ENCODE data around the gene TLE3. TPM values are rescaled to one million over a fixed set of nuclear protein-coding genes. Genes with fewer than 3 reads are reported as not detected.

The TLE3 gene
- total RNA-seq, 1 donor = 196 TPM

- H3K9me3 ChIP-seq (ENCODE audit: low read depth, low read length) = no peaks in the 10 kb centered on the region
- H3K4me1 ChIP-seq (ENCODE audit: insufficient read depth, low read length) = no peaks in the 10 kb centered on the region
- no peak overlapping the region for H3K4me3 ChIP-seq (ENCODE audit: low read length)
- H3K27me3 ChIP-seq (ENCODE audit: insufficient read depth, low read length) = no peaks in the 10 kb centered on the region
Observed at GRCh38 chr15:70058642-70059360, 38.9 kb downstream of the TLE3 start.

- H3K27me3 ChIP-seq (ENCODE audit: insufficient read depth, low read length) = no peaks in the 10 kb centered on the region
- H3K4me1 ChIP-seq (ENCODE audit: insufficient read depth, low read length) = no peaks in the 10 kb centered on the region
Observed at GRCh38 chr15:70057931-70058641, 39.6 kb downstream of the TLE3 start.

GRCh38 chr15:70056091-70056680 is 41.5 kb downstream of the TLE3 start:
- Histone ChIP-seq H3K4me3 (ENCODE audit: low read length) (no peak overlapping the region), H3K9me3 (ENCODE audit: low read depth, low read length) (no peaks in the 10 kb centered on the region), H3K27me3 (ENCODE audit: insufficient read depth, low read length) (no peaks in the 10 kb centered on the region), H3K4me1 (ENCODE audit: insufficient read depth, low read length) (no peaks in the 10 kb centered on the region)

More at GRCh38 chr15:70057931-70058641, 39.6 kb downstream of the TLE3 start:
- no peaks in the 10 kb centered on the region for H3K9me3 ChIP-seq (ENCODE audit: low read depth, low read length)
- no peak overlapping the region for H3K4me3 ChIP-seq (ENCODE audit: low read length)

GRCh38 chr15:70055601-70056051 is 42.1 kb downstream of the TLE3 start:
- H3K4me1 ChIP-seq (ENCODE audit: insufficient read depth, low read length) = no peaks in the 10 kb centered on the region
- H3K27me3 ChIP-seq (ENCODE audit: insufficient read depth, low read length) = no peaks in the 10 kb centered on the region
- H3K9me3 ChIP-seq (ENCODE audit: low read depth, low read length) = no peaks in the 10 kb centered on the region
- no peak overlapping the region for H3K4me3 ChIP-seq (ENCODE audit: low read length)

GRCh38 chr15:70054884-70055387 is 42.8 kb downstream of the TLE3 start:
- no peaks in the 10 kb centered on the region for H3K9me3 ChIP-seq (ENCODE audit: low read depth, low read length)
- H3K4me3 ChIP-seq (ENCODE audit: low read length) = no peak overlapping the region
- H3K4me1 ChIP-seq (ENCODE audit: insufficient read depth, low read length) = no peaks in the 10 kb centered on the region
- no peaks in the 10 kb centered on the region for H3K27me3 ChIP-seq (ENCODE audit: insufficient read depth, low read length)

GRCh38 chr15:70054366-70054765 is 43.4 kb downstream of the TLE3 start:
- Histone ChIP-seq H3K27me3 (ENCODE audit: insufficient read depth, low read length) (no peaks in the 10 kb centered on the region), H3K9me3 (ENCODE audit: low read depth, low read length) (no peaks in the 10 kb centered on the region), H3K4me3 (ENCODE audit: low read length) (no peak overlapping the region)

GRCh38 chr15:70053716-70054229 is 43.9 kb downstream of the TLE3 start:
- Histone ChIP-seq H3K4me1 (ENCODE audit: insufficient read depth, low read length) (no peaks in the 10 kb centered on the region), H3K4me3 (ENCODE audit: low read length) (no peak overlapping the region), H3K9me3 (ENCODE audit: low read depth, low read length) (no peaks in the 10 kb centered on the region), H3K27me3 (ENCODE audit: insufficient read depth, low read length) (no peaks in the 10 kb centered on the region)

More at GRCh38 chr15:70054366-70054765, 43.4 kb downstream of the TLE3 start:
- H3K4me1 ChIP-seq (ENCODE audit: insufficient read depth, low read length) = no peaks in the 10 kb centered on the region

GRCh38 chr15:70053001-70053715 is 44.6 kb downstream of the TLE3 start:
- no peaks in the 10 kb centered on the region for H3K27me3 ChIP-seq (ENCODE audit: insufficient read depth, low read length)
- no peaks in the 10 kb centered on the region for H3K9me3 ChIP-seq (ENCODE audit: low read depth, low read length)
- H3K4me1 ChIP-seq (ENCODE audit: insufficient read depth, low read length) = no peaks in the 10 kb centered on the region
- H3K4me3 ChIP-seq (ENCODE audit: low read length) = no peak overlapping the region

GRCh38 chr15:70051948-70052633 is 45.6 kb downstream of the TLE3 start:
- Histone ChIP-seq H3K27me3 (ENCODE audit: insufficient read depth, low read length) (no peaks in the 10 kb centered on the region), H3K9me3 (ENCODE audit: low read depth, low read length) (no peaks in the 10 kb centered on the region), H3K4me3 (ENCODE audit: low read length) (no peak overlapping the region), H3K4me1 (ENCODE audit: insufficient read depth, low read length) (no peaks in the 10 kb centered on the region)

GRCh38 chr15:70050970-70051369 is 46.7 kb downstream of the TLE3 start:
- Histone ChIP-seq H3K4me1 (ENCODE audit: insufficient read depth, low read length) (no peaks in the 10 kb centered on the region), H3K27me3 (ENCODE audit: insufficient read depth, low read length) (no peaks in the 10 kb centered on the region), H3K4me3 (ENCODE audit: low read length) (no peak overlapping the region), H3K9me3 (ENCODE audit: low read depth, low read length) (no peaks in the 10 kb centered on the region)

GRCh38 chr15:70050441-70050840 is 47.3 kb downstream of the TLE3 start:
- H3K4me1 ChIP-seq (ENCODE audit: insufficient read depth, low read length) = no peaks in the 10 kb centered on the region
- H3K27me3 ChIP-seq (ENCODE audit: insufficient read depth, low read length) = no peaks in the 10 kb centered on the region
- H3K9me3 ChIP-seq (ENCODE audit: low read depth, low read length) = no peaks in the 10 kb centered on the region
- H3K4me3 ChIP-seq (ENCODE audit: low read length) = no peak overlapping the region

GRCh38 chr15:70049701-70050301 is 47.9 kb downstream of the TLE3 start:
- no peaks in the 10 kb centered on the region for H3K4me1 ChIP-seq (ENCODE audit: insufficient read depth, low read length)
- no peak overlapping the region for H3K4me3 ChIP-seq (ENCODE audit: low read length)
- H3K27me3 ChIP-seq (ENCODE audit: insufficient read depth, low read length) = no peaks in the 10 kb centered on the region
- no peaks in the 10 kb centered on the region for H3K9me3 ChIP-seq (ENCODE audit: low read depth, low read length)

- Histone ChIP-seq H3K4me3 (ENCODE audit: low read length) (no peak overlapping the region), H3K4me1 (ENCODE audit: insufficient read depth, low read length) (no peaks in the 10 kb centered on the region), H3K9me3 (ENCODE audit: low read depth, low read length) (no peaks in the 10 kb centered on the region), H3K27me3 (ENCODE audit: insufficient read depth, low read length) (no peaks in the 10 kb centered on the region)
Observed at GRCh38 chr15:70048578-70049514, 48.9 kb downstream of the TLE3 start.

Measured in mononuclear cell (primary cell).